ENCODE measurements around the gene CMYA5.

The CMYA5 gene

GRCh38 chr5:79800979-79801827, 111.6 kb downstream of the CMYA5 start:
- no peak for DNase-seq

DNA sequence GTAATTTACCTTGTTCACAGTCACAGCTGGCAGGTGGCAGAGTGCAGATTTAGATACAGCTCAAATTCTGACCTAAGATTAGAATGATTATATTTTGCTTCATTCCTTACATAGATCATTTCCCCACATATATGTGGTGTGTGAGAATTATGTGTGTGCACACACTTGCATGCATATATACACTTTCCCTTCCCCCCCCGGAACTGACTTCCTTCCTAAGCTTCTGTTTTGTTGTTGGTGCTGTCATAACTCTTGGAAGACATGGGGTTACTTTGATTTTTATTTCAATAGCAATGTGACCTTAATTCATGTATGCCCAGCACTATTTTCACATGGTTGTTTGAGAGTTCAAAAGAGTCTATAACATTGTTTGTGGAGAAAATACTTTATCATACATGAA, 112.8 kb downstream of the CMYA5 start:
- DNase-seq = no peak

DNA sequence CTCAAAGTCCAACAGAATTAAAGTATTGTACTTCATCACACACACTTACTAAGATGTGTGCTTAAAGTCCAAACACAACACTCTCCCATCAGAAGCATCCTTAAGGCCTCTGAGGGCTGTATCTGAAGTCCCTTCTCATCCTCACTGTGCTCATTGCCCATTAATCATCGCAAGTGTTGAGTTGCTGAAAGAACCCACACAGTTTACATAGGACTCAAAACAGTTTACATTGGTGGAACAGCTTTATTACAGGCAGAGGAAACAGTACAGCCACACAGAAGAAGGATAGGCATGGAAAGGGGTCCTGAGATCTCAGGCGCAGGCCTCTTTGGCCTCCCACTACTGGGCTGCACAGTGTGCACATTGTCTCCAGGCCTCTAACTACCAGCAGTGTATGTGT, 113.4 kb downstream of the CMYA5 start:
- DNase-seq = no peak

GRCh38 chr5:79806741-79807140, 117.1 kb downstream of the CMYA5 start:
- no peak for DNase-seq

DNA sequence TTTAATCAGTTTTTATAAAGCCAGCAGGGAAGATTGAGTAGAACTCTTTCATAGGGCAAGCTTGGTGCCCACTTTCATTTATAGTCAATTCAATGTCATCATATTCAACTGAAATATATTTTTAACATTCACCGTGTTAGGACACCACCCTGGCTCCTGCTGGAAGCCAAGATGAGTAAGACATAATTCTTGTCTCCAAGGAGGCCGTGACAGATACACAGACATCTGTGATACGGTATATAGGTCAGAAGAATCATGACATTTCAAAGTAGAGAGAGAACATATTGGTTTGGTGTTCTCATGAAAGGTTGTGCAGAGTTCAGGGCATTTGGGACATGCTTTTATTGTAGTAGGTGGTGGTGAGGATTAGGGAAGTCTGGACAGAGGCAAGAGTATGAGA, 120.1 kb downstream of the CMYA5 start:
- DNase-seq = no peak

GRCh38 chr5:79811081-79811480, 121.4 kb downstream of the CMYA5 start:
- no peak for DNase-seq

DNA sequence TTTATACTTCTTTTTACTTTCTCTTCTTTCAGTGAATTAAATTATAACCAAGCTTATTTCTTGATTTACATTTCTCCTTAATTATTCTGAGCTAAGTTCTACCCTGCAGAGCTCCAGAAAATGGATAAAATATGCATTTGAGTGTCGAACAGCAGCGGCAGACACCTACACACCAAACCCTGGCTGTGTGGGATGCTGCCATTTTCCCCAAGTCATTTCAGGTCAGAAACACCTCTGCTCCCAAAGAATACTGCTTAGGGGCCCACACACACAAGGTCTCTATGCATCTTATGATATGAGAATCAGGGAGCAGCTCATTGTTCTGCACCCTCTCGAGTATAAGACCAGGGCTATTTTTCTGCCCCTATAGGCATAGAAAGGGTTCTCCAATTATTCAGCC, 122.3 kb downstream of the CMYA5 start:
- no peak for DNase-seq

GRCh38 chr5:79814699-79815098, 125.1 kb downstream of the CMYA5 start:
- no peak for DNase-seq

- DNase-seq = no peak
These were observed 126.4 kb downstream of the CMYA5 start for GRCh38 chr5:79816014-79816413.

DNA sequence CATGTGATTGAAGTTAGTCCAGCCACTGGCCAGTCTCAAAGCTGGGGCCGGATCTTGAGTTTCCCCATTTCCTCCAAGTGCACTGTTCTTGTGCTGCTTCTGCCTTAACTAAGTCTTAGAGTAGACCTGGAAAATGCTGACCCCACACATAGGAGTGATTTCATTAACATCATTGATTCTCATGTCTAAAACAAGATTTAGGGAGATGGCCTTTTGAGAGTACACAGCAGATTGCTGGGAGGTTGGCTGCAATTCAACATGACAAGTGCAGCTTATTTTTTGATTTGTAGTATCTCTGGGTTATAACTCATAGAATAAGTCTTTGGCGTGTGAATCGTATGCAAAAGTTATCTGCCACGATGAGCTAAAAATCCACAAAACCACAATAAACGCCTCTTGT, 131.0 kb downstream of the CMYA5 start:
- DNase-seq = no peak

DNA sequence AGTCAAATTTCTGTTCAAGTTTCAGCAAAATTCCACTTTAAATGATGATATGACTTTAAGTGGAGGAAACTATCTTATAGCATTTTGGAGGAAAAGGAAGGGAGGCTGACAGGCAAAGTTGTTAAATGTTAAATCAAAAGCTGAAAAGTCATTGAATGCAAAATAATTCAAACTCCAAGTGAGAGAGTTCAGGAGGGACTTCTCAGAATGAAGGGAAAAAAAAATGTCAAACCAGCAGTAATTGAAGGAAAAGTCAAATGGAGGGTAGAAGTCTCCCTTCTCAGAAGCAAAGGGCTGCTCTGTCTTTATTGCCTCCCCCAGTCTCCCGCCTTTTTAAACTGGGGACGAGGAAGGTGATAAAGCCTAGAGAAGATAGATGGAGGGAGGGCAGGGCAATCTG, 134.8 kb downstream of the CMYA5 start:
- DNase-seq = no peak

DNA sequence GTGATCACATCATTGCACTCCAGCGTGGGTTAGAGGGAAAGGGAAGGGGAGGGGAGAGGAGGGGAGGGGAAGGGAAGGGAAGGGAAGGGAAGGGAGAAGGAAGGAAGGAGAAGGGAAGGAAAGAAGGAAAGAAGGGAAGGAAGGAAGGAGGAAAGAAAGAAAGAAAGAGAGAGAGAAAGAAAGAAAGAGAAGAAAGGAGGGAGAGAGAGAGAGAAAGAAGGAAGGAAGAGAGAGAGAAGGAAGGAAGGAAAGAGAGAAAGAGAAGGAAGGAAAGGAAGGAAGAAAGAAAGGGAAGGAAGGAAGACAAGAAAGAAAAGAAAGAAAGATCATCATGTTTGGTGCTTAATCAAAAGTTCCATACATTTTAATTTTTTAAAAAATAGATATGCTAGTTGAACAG, 136.2 kb downstream of the CMYA5 start:
- no peak for DNase-seq

GRCh38 chr5:79827159-79827629, 137.6 kb downstream of the CMYA5 start:
- DNase-seq = no peak

DNA sequence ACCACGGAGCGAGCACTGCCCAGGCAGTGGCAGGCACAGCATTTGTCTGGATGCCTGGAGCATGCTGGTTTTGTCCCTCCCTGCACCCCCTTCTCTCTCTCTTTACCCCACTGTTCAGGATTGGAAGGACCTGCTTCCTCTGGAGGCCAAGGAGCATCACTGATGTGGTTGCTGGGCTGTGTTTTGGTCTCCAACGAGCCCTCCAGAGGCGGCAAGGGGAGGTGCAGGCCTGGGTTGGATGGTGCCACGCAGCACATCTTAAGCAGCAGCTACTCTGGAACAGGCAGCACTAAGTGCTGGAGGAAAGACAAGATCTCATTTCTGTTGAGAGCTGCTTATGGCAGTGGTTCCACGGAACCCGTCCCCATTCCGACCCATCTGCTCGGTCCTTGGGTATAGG, 139.6 kb downstream of the CMYA5 start:
- no peak for DNase-seq

DNA sequence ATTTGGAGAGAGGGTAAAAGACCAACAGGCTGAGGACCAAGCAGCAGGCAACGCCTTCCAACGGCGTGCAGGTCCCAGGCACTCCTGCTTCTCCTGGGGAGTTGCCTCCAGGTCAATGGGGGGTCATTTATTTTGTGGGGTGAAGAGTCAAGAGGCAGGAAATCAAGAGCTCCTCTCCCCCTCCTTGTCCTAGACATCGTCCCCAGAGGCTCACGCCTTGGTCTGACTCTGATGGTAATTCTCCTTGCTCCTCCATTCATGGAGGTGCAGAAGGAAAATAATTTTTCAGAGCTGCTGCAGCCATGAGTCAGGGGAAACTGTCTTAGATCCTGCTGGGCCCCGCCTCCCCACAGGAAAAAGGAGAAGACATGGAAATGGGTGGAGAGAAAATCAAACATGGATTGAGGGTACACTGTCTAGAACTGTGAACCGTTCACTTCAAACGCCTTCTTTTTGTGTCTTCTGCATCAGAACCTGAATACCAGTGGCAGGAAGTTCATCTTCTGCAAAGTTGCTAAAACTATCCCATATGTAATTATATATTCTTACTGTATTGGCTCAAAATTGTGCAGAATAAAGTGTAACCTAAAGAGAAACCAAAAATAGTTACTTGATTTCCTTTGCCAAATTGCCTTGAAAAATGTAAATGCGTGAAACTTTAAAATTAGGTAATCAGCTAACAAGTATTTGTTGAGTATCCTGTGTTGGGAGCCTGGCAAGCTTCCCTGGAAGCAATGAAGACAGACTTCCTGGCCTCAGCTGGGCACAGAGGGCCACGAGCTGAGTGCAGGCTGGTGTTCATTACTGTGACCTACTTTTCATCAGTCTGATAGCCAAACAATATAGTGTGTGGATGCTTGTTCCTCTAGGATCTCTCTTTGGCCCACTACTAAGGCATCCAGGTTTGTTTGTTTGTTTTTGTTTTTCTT, 142.0 kb downstream of the CMYA5 start:
- no peak for DNase-seq

DNA sequence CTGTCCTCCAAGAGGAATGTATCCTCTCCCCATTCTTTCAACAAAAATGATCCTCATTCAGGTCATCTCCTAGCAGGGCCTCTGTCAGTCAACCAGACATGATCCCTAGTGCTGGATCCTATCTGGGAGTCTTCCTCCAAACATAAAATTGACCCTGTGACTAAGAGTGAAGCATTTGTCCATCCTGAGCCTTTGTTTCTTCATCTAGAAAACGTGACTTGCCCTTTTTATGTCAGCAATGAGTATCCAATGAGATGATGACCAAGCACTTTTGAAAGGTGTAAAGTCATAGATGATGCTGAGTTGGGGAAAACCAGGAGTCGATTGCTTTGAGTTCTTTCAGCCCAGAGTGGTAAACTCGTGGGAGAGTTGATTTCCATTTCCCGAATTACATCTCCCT, 143.3 kb downstream of the CMYA5 start:
- DNase-seq = no peak

DNA sequence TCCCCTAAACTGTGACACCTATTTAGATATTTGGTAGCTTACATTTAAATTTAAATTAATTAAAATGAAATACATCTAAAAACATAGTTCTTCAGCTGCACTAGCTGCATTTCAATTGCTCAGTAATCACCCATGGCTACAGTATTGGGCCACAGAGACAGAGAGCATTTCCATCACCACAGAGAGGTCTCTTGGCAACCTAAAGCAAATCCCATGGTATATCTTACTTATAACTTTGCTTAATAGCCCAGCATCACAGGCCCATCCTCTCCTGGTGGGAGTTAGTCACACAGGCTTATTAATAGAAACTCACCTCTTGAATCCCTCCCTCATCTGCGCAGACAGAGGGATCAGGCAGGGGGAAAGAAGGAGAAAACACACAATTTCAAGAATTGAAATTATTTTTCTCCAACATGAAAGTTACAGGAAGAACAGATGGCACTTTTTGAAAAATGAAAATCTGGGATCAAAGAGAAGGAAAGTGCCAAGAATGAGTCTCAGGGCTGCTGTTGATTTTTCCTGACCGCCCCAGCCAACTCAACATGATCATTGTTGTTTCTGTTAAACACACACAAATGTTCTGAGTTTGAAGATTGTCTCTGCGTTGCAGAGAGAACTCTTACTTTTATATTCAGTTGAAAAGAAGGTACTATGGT, 144.6 kb downstream of the CMYA5 start:
- no peak for DNase-seq

DNA sequence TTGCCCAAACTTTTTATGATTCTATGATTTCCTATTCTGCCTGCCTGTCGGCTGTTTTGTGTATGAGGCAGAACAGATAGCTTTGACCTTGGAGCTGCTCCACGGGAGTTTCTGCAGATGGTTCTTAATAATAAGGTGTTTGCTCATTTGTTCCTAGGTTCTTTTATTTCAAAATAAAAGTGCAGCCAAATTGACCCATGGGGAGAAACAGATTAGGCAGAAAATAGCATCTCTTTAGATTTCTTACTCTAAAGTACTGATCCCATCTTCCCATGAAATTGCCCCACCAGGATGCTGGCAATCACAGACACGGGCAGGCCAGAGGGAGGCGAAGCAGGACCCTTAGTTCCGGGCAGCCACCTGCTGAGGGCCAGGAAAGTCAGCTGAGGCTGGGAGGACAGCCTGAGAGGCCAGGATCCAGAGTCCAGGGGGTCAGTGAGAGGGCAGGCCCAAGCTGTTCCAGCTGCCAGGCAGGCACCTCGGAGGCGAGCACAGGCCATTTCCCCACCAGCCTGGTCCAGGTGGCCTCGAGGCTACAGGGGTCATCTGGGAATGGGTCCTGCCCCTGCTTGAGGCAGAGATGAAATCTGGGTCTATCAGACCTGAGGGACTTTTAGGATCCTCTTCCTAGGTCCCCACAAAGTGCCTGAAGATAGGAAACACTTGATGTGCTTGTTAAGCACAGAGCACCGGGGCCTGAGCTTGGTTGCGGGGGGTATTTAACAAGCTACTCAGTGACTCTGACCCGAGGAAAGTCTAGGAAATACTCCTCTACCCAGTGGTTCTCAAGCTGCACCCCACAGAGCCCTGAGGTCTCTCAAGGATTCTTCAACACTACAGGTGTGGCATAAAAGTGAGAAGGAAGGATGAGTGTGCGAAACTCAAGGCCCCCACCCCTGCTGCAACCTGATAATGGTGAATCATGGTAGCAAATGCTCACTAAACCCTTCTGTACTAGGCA, 145.4 kb downstream of the CMYA5 start:
- DNase-seq = no peak

DNA sequence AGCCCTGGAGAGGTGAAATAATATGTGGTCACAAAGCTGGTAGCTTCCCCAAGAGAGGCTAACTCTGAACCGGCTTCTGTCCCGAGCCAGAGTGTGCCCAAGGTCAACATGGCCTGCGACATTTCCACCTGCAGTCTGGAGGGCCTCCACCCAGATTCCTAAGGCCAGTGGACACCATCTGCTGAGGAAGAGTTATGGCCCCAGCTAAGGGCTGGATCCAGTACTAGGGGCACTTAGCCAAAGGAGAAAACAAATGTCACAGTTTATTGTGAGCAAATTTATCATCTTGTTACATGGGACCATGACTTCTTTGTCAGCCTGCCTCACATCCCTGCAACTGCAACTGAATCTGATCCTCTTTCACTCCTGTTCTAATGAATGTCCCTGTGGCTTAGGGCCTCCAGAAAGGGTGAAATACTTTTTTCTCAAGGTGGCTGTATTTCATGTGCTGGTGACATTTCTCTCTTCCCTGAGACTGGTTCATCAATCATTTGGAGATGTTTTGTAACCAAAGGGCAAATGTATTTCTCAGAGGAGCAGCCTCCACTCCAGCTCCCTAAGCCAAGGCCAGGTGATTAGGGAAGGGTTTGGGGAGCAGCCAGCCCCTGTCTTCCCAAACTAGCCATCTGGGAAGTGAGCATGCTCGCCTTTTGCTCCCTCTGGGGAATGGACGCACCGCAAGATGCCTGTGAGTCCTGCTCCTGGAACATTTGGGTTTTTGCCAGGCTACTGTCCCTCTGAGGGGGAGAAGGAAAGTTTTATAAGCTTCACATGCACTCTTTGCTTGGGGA, 148.3 kb downstream of the CMYA5 start:
- no peak for DNase-seq

GRCh38 chr5:79840084-79840990, 150.7 kb downstream of the CMYA5 start:
- no peak for DNase-seq
